HG03025 (cell line): Measurements from ENCODE around the gene FRRS1.

Experiments used
- ATAC-seq: cut with Tn5 transposase; IDR thresholded peaks from one replicate; pipeline ENCODE4 v1.9.1; 2021; ENCODE audit warnings: mild to moderate bottlenecking, moderate library complexity; ENCODE audit not compliant: unreplicated experiment, low FRiP score

Gene FRRS1

GRCh38 chr1:99735852-99736251 is 30.6 kb downstream of the FRRS1 start:
- no peak for ATAC-seq

GRCh38 chr1:99731384-99731783 is 35.1 kb downstream of the FRRS1 start:
- ATAC-seq = no peak

GRCh38 chr1:99728494-99729235 is 37.8 kb downstream of the FRRS1 start:
- ATAC-seq = no peak

- no peak for ATAC-seq
Measured at GRCh38 chr1:99727575-99728185, 38.8 kb downstream of the FRRS1 start.

- ATAC-seq = no peak
Measured at GRCh38 chr1:99726818-99727217, 39.6 kb downstream of the FRRS1 start.

GRCh38 chr1:99726407-99726806 is 40.0 kb downstream of the FRRS1 start:
- no peak for ATAC-seq

GRCh38 chr1:99725996-99726395 is 40.4 kb downstream of the FRRS1 start:
- no peak for ATAC-seq

GRCh38 chr1:99723251-99723650 is 43.2 kb downstream of the FRRS1 start:
- no peak for ATAC-seq

- ATAC-seq = no peak
Measured at GRCh38 chr1:99717005-99717404, 49.4 kb downstream of the FRRS1 start.

GRCh38 chr1:99713006-99713405 is 53.4 kb downstream of the FRRS1 start:
- no peak for ATAC-seq

GRCh38 chr1:99710994-99711393 is 55.4 kb downstream of the FRRS1 start:
- no peak for ATAC-seq

- ATAC-seq = peak; percentile 74
Measured at GRCh38 chr1:99707535-99708142, 58.8 kb downstream of the FRRS1 start.

GRCh38 chr1:99705385-99705784 is 61.0 kb downstream of the FRRS1 start:
- ATAC-seq = no peak

- no peak for ATAC-seq
Measured at GRCh38 chr1:99704356-99704816, 62.0 kb downstream of the FRRS1 start.

- ATAC-seq = no peak
Measured at GRCh38 chr1:99702221-99702620, 64.2 kb downstream of the FRRS1 start.

- ATAC-seq = no peak
Measured at GRCh38 chr1:99700020-99700419, 66.4 kb downstream of the FRRS1 start.

GRCh38 chr1:99697580-99697979 is 68.9 kb downstream of the FRRS1 start:
- ATAC-seq = no peak

- no peak for ATAC-seq
Measured at GRCh38 chr1:99696616-99697015, 69.8 kb downstream of the FRRS1 start.

- ATAC-seq = no peak
Measured at GRCh38 chr1:99691175-99691574, 75.3 kb downstream of the FRRS1 start.

- peak; percentile 97 for ATAC-seq
Measured at GRCh38 chr1:99685516-99686180, 80.8 kb downstream of the FRRS1 start.

GRCh38 chr1:99682291-99682751 is 84.1 kb downstream of the FRRS1 start:
- no peak for ATAC-seq
